Neural cell (in vitro differentiated cells): ENCODE data around the gene SNRNP200.

Experiments used
- RAD21 ChIP-seq: fragments of 450-650 bp; conservative IDR thresholded peaks from 2 replicates; pipeline ENCODE4 v1.6.1; 2014; ENCODE audit warnings: antibody characterized with exemption, mild to moderate bottlenecking, moderate library complexity
- TF ChIP-seq, protein P1 (sequence below): fragments of 450-650 bp; IDR thresholded peaks from 2 replicates; pipeline ENCODE4 v1.5.1; 2014; ENCODE audit warnings: antibody characterized with exemption, mild to moderate bottlenecking, moderate library complexity; ENCODE audit not compliant: poor library complexity, severe bottlenecking

DNA sequence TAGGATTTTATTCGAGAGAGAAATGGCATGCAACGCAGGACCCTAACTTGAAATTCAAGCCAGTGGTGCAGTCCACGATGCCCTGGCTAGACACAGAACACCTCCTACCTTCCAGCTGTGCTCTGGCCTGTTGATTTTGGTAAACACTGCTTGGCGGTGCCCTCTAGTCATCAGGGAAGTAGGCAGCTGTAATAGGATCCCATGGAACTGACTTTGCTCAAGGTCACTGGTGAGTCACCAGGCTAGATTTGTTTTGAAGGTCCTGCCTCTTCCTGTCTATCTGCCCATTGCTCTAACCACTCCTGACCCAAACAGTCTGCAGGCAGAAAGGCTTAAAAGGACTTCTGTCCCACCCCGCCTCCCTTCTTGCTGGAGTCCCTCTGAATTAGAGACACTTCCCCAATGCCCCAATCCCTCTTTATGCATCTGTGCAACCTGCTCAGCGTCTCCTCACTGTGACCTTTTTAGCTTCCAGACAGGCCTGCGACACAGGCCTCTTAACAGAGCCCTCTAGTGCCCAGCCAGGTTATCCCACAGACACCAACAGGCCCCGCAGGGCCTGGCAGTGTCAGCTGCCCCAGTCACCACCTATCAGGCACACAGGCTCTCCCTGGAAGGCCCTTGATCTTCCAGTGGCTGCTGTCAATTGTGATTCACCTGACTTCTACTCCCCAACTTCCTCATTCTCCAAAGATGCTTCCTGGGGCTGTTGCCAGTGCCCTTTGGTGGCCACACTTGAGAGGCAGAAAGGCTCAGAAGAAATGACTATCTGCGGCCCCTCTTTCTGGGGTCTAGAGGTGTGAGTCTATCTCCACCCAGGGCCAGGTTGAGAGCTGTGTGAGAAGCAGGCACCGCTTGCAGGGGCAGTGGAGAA lies 44.7 kb downstream of the SNRNP200 start:
- TF ChIP-seq, protein P1, sequence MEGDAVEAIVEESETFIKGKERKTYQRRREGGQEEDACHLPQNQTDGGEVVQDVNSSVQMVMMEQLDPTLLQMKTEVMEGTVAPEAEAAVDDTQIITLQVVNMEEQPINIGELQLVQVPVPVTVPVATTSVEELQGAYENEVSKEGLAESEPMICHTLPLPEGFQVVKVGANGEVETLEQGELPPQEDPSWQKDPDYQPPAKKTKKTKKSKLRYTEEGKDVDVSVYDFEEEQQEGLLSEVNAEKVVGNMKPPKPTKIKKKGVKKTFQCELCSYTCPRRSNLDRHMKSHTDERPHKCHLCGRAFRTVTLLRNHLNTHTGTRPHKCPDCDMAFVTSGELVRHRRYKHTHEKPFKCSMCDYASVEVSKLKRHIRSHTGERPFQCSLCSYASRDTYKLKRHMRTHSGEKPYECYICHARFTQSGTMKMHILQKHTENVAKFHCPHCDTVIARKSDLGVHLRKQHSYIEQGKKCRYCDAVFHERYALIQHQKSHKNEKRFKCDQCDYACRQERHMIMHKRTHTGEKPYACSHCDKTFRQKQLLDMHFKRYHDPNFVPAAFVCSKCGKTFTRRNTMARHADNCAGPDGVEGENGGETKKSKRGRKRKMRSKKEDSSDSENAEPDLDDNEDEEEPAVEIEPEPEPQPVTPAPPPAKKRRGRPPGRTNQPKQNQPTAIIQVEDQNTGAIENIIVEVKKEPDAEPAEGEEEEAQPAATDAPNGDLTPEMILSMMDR = peak; percentile 42
- TF ChIP-seq RAD21 = no peak
